Endothelial cell of umbilical vein (primary cell): ENCODE results near the gene ITPKB. TPM values are rescaled to one million over a fixed set of nuclear protein-coding genes. Genes with fewer than 3 reads are reported as not detected.
A peak's percentile ranks its signal among the peaks of the same experiment; 100 is the strongest.

Experiments
- BruUV-seq: library from RNA; stranded (reverse); fragments of 400-500 nt; replicated peaks from 2 replicates; lab custom pipeline; 2021; lab: Mats Ljungman, UMichigan
- CTCF ChIA-PET: fragments of 300-600, 350-600 bp; sonication (Branson Sonifier 250); formaldehyde crosslinking; loops from one replicate; lab custom pipeline; 2021; ENCODE audit warnings: antibody characterized with exemption, inconsistent platforms; lab: Charles Lee
- POLR2A ChIA-PET: fragments of 300-600, 350-600 bp; sonication (Branson Sonifier 250); formaldehyde crosslinking; loops from one replicate; lab custom pipeline; 2021; ENCODE audit warnings: antibody characterized with exemption, inconsistent platforms; lab: Charles Lee
- DNase-seq: peaks from one replicate; pipeline ENCODE4 v3.0.0-alpha.2; 2011; ENCODE audit warnings: low read depth, low spot score
- FAIRE-seq: peaks from 2 replicates; lab custom pipeline; 2011; peaks lifted over from hg19 to GRCh38; lab: Jason Lieb, UNC
- H2AFZ ChIP-seq: 2 replicates; pipeline ENCODE4 v1.6.0; 2012; ENCODE audit warnings: low read depth, low read length, control low read depth, inconsistent platforms
- H3K27ac ChIP-seq: 2 replicates; pipeline ENCODE4 v1.5.1; 2011; ENCODE audit warnings: low read depth, mild to moderate bottlenecking, control low read depth, low read length, moderate library complexity; ENCODE audit not compliant: insufficient read depth
- H3K27me3 ChIP-seq, 2 experiments: 2 replicates each; pipeline versions ENCODE4 v1.6.0 to v1.6.1; 2011; ENCODE audit warnings: low read length in 2 of 2, mixed read lengths in 1 of 2; ENCODE audit not compliant: control insufficient read depth in 2 of 2, insufficient read depth in 2 of 2
- H3K36me3 ChIP-seq, 2 experiments: 2 replicates in 1 of 2; 3 replicates in 1 of 2; pipeline ENCODE4 v1.5.1; 2011; ENCODE audit warnings: low read length in 2 of 2, mild to moderate bottlenecking in 1 of 2, moderate library complexity in 1 of 2; ENCODE audit not compliant: control insufficient read depth in 2 of 2, insufficient read depth in 2 of 2; ENCODE audit errors: extremely low read depth in 1 of 2
- H3K4me1 ChIP-seq: 3 replicates; pipeline ENCODE4 v1.5.1; 2011; ENCODE audit warnings: mild to moderate bottlenecking, low read length; ENCODE audit not compliant: control insufficient read depth, insufficient read depth; ENCODE audit errors: extremely low read depth
- H3K4me2 ChIP-seq: 2 replicates; pipeline ENCODE4 v1.6.1; 2011; ENCODE audit warnings: low read length, control low read depth, mixed read lengths; ENCODE audit not compliant: insufficient read depth
- H3K4me3 ChIP-seq, 3 experiments: fragments of 200-600 bp in 1 of 3; sonication (generic), shearing (Covaris generic) in 1 of 3; replicated peaks in 1 of 3; 2 replicates each; pipeline ENCODE4 v1.5.1; 2011 to 2016; ENCODE audit warnings: control low read depth in 3 of 3, low read length in 3 of 3, mild to moderate bottlenecking in 2 of 3, inconsistent platforms in 1 of 3, low read depth in 1 of 3, moderate library complexity in 1 of 3; ENCODE audit not compliant: insufficient read depth in 1 of 3
- H3K79me2 ChIP-seq: 2 replicates; pipeline ENCODE4 v1.6.0; 2012; ENCODE audit warnings: low read length, inconsistent platforms; ENCODE audit not compliant: control insufficient read depth, insufficient read depth
- H3K9ac ChIP-seq: replicated peaks from 2 replicates; pipeline ENCODE3; 2011; ENCODE audit warnings: low read length, control low read depth; ENCODE audit not compliant: insufficient read depth; ENCODE audit errors: extremely low read depth
- H3K9me1 ChIP-seq: replicated peaks from 3 replicates; pipeline ENCODE4 v1.6.0; 2011; ENCODE audit warnings: mild to moderate bottlenecking, low read length; ENCODE audit not compliant: control insufficient read depth, insufficient read depth; ENCODE audit errors: extremely low read depth
- H3K9me3 ChIP-seq: replicated peaks from 2 replicates; pipeline ENCODE4 v1.5.1; 2012; ENCODE audit warnings: low read length, inconsistent platforms; ENCODE audit not compliant: control insufficient read depth, insufficient read depth
- H4K20me1 ChIP-seq: replicated peaks from 2 replicates; pipeline ENCODE3; 2011; ENCODE audit warnings: mild to moderate bottlenecking, low read length; ENCODE audit not compliant: control insufficient read depth, insufficient read depth; ENCODE audit errors: extremely low read depth
- CTCF ChIP-seq, 2 donors: IDR thresholded peaks; 1 replicate in 1 of 2; 2 replicates in 1 of 2; pipeline ENCODE4 v1.5.1; 2011; ENCODE audit warnings: low read length in 2 of 2, mild to moderate bottlenecking in 2 of 2, moderate library complexity in 2 of 2, control low read depth in 1 of 2, inconsistent platforms in 1 of 2, low read depth in 1 of 2; ENCODE audit not compliant: insufficient read depth in 1 of 2; ENCODE audit errors: extremely low read depth in 1 of 2
- JUN ChIP-seq: IDR thresholded peaks from 2 replicates; pipeline ENCODE4 v1.6.1; 2011; ENCODE audit warnings: borderline replicate concordance, low read depth; ENCODE audit not compliant: insufficient read length, insufficient read depth
- dilution Hi-C: fragments of 300-500 bp; cut with MboI; formaldehyde crosslinking; loops from one replicate; pipeline ENCODE4 v1.15.0; 2019; ENCODE audit warnings: low sequenced_read_pairs; ENCODE audit not compliant: extremely low pct_ligation_motif_present
- intact Hi-C: fragments of 100-400 bp; cut with micrococcal nuclease; formaldehyde crosslinking; loops from one replicate; pipeline ENCODE4 v1.10.0; 2022
- polyA plus RNA-seq, 4 experiments: library from polyadenylated mRNA; depleted of rRNA in 3 of 4; stranded (reverse) in 3 of 4; unstranded in 1 of 4; fragments of >200 nt; gene quantifications; 2 replicates each; pipeline versions ENCODE4 v1.2.1 to v1.2.3, GENCODE V29; 2011 to 2012; ENCODE audit warnings: missing spikeins in 1 of 4
- total RNA-seq: library from RNA; stranded (reverse); gene quantifications from 2 replicates; pipeline ENCODE4 v1.2.3, GENCODE V29; 2021

The ITPKB gene
- total and polyA plus RNA-seq, 2 donors (not counting 3 experiments of a cell fraction or from before 2014, with no cell fraction given), result 7.7 to 34.8 TPM

- Histone ChIP-seq H3K27me3 (no peaks in the 10 kb centered on the region), H3K79me2 (no peaks in the 10 kb centered on the region), H2AFZ (no peak overlapping the region), H3K9me1 (no peaks in the 10 kb centered on the region), H3K36me3 (peaks cover 0 to 17% of the 10 kb centered on the region in 2 experiments), H3K4me1 (no peaks in the 10 kb centered on the region), H3K4me2 (no peak overlapping the region), H3K27ac (no peak overlapping the region), H3K9me3 (no peaks in the 10 kb centered on the region), H3K4me3 (no peak overlapping the region), H3K9ac (no peak overlapping the region), H4K20me1 (no peaks in the 10 kb centered on the region)
- POLR2A ChIA-PET, result interaction anchor here (0.6 kb wide), 1 partner anchor 13 kb away, joined by 5 read pairs; no protein-coding TSS in a partner anchor
- BruUV-seq, result no TSS peak
- FAIRE-seq (no peak), DNase-seq (no peak)
- TF ChIP-seq CTCF (IDR thresholded peaks at IDR 0.05; ENCODE audit: extremely low read depth in 1 of 2, insufficient read depth in 1 of 2, low read depth in 1 of 2, low read length in 2 of 2), result no peak
- intact Hi-C loops (no loop called here), dilution Hi-C loops (no loop called here)
- CTCF ChIA-PET, result interaction anchor here (1.2 to 8.8 kb wide), 4 partner anchors 11 to 190 kb away, joined by 3 to 85 read pairs (median 6); no protein-coding TSS in a partner anchor
Observed at GRCh38 chr1:226638001-226638601, 101.0 kb downstream of the ITPKB start.

GRCh38 chr1:226637147-226637935 is 101.7 kb downstream of the ITPKB start:
- no TSS peak for BruUV-seq
- Histone ChIP-seq H3K27me3 (no peaks in the 10 kb centered on the region), H3K36me3 (peaks cover 0 to 17% of the 10 kb centered on the region in 2 experiments), H3K4me3 (no peak overlapping the region), H3K9me3 (no peaks in the 10 kb centered on the region), H4K20me1 (no peaks in the 10 kb centered on the region), H3K27ac (no peak overlapping the region), H3K9me1 (no peaks in the 10 kb centered on the region), H3K79me2 (no peaks in the 10 kb centered on the region), H3K4me1 (no peaks in the 10 kb centered on the region), H2AFZ (no peak overlapping the region), H3K4me2 (no peak overlapping the region), H3K9ac (no peak overlapping the region)
- FAIRE-seq (peak; percentile 8), DNase-seq (no peak)
- ChIA-PET CTCF (interaction anchor here (1.2 to 8.8 kb wide), 4 partner anchors 10 to 190 kb away, joined by 3 to 85 read pairs (median 6); no protein-coding TSS in a partner anchor), POLR2A (interaction anchor here (0.6 kb wide), 1 partner anchor 12 kb away, joined by 3 read pairs; no protein-coding TSS in a partner anchor)
- dilution Hi-C loops (no loop called here), intact Hi-C loops (no loop called here)
- TF ChIP-seq CTCF (IDR thresholded peaks at IDR 0.05; ENCODE audit: extremely low read depth in 1 of 2, insufficient read depth in 1 of 2, low read depth in 1 of 2, low read length in 2 of 2) (peak in 1 of 2 donors; percentile 22), JUN (no peak)
